HG03442 (cell line): ENCODE data around the gene SRD5A2.

Source experiments
- ATAC-seq: cut with Tn5 transposase; IDR thresholded peaks from one replicate; pipeline ENCODE4 v1.9.1; 2021; ENCODE audit warnings: mild to moderate bottlenecking, moderate library complexity; ENCODE audit not compliant: unreplicated experiment

The SRD5A2 gene

GRCh38 chr2:31474296-31474695 is 106.4 kb downstream of the SRD5A2 start:
- no peak for ATAC-seq
